ENCODE results near the gene GABARAPL1. TPM values are rescaled to one million over a fixed set of nuclear protein-coding genes. Genes with fewer than 3 reads are reported as not detected.

The GABARAPL1 gene
- total and polyA plus RNA-seq, 9 donors, result 53.1 to 186 (median 96.1) TPM

GRCh38 chr12:10227648-10228047, 15.0 kb downstream of the GABARAPL1 start:
- Histone ChIP-seq H3K4me1 (ENCODE audit: insufficient read depth) (no peaks in the 10 kb centered on the region), H3K9me3 (no peaks in the 10 kb centered on the region), H3K36me3 (no peaks in the 10 kb centered on the region), H3K4me3 (no peak overlapping the region), H3K27ac (no peak overlapping the region), H3K27me3 (no peaks in the 10 kb centered on the region)
- no peak for DNase-seq
- intact Hi-C loops (cut with DNase I), result no loop called here
- TF ChIP-seq POLR2A (IDR thresholded peaks at IDR 0.05), result no peak
- TF ChIP-seq CTCF (IDR thresholded peaks at IDR 0.05), result no peak
- TF ChIP-seq EP300 (IDR thresholded peaks at IDR 0.05), result no peak
- 84 to 89% (median 85%) methylated on average over 1 of the region's 1 CpG for WGBS, 3 donors

DNA sequence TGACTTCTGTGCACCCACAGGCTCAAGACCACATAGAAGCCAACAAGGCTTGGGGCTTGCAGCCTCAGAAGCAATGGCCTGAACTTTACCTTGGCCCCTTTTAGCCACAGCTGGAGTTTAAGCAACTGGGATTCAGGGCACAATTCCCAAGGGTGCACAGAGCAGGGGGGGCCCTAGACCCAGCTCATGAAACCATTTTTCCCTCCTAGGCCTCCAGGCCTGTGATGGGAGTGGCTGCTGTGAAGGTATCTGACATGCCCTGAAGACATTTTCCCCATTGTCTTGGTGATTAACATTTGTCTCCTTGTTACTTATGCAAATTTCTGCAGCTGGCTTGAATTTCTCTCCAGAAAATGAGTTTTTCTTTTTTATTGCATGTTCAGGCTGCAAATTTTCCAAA, 21.9 kb downstream of the GABARAPL1 start:
- no peaks in the 10 kb centered on the region for H3K9me3 ChIP-seq
- no peak for DNase-seq
- H3K27me3 ChIP-seq, result no peaks in the 10 kb centered on the region
- H3K4me3 ChIP-seq, result no peak overlapping the region
- no peaks in the 10 kb centered on the region for H3K36me3 ChIP-seq
- TF ChIP-seq EP300 (IDR thresholded peaks at IDR 0.05) (no peak), POLR2A (IDR thresholded peaks at IDR 0.05) (no peak), CTCF (IDR thresholded peaks at IDR 0.05) (no peak)
- H3K4me1 ChIP-seq (ENCODE audit: insufficient read depth), result no peaks in the 10 kb centered on the region
- intact Hi-C loops (cut with DNase I), result loop anchor here in 1 of 4 donors (10.0 kb wide), 1 partner anchor 500 kb away; no protein-coding TSS in a partner anchor
- H3K27ac ChIP-seq, result no peak overlapping the region

DNA sequence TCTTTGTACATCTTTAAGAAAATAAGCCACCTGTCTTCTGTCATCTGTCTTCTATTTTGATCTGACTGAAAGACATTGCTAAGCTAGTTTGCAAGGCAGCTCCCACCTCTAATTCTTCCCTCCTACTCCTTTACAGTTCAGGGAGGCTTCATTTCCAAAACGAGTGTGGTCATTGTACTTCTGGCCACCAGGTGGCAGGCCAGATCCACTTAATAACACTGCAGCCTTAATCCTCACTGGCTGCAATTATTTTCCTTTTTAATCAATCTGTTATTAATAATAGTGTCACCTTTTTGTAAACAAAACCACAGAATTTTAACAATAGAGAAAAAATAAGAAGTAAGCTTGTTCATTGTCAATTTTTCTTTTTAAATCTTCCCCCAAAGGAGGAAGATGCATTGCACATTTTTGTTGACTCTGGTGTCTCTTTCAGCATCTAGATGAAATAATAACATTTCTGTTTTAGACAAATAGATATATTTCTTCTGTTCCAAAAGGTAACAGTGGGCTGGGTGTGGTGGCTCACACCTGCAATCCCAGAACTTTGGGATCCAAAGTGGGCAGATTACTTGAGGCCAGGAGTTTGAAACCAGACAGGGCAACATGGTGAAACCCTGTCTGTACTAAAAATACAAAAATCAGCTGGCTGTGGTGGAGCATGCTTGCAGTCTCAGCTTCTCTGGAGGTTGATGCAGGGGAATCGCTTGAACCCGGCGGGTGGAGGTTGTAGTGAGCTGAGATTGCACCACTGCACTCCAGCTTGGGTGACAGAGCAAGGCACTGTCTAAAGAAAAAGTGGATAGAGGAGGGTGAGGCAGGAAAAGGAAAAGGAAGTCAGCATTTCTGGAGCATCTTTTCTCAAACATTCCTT, 23.3 kb downstream of the GABARAPL1 start:
- intact Hi-C loops (cut with DNase I), result loop anchor here in 2 of 4 donors (5.0 to 10.0 kb wide), 2 partner anchors 326 to 499 kb away; no protein-coding TSS in a partner anchor
- WGBS, 3 donors, result 29 to 59% (median 48%) methylated on average over 4 of the region's 4 CpGs
- TF ChIP-seq CTCF (IDR thresholded peaks at IDR 0.05) (peak; percentile 73 to 82 (median 79)), EP300 (IDR thresholded peaks at IDR 0.05) (no peak)
- H3K4me1 ChIP-seq (ENCODE audit: insufficient read depth), result no peaks in the 10 kb centered on the region
- H3K9me3 ChIP-seq, result no peaks in the 10 kb centered on the region
- H3K4me3 ChIP-seq, result no peak overlapping the region
- no peak overlapping the region for H3K27ac ChIP-seq
- H3K36me3 ChIP-seq, result no peaks in the 10 kb centered on the region
- peak in 4 of 5 donors; percentile 22 to 52 (median 40) for DNase-seq
- no peaks in the 10 kb centered on the region for H3K27me3 ChIP-seq

GRCh38 chr12:10236720-10237119, 24.0 kb downstream of the GABARAPL1 start:
- Histone ChIP-seq H3K9me3 (no peaks in the 10 kb centered on the region), H3K36me3 (no peaks in the 10 kb centered on the region), H3K27ac (no peak overlapping the region), H3K27me3 (no peaks in the 10 kb centered on the region), H3K4me1 (ENCODE audit: insufficient read depth) (no peaks in the 10 kb centered on the region), H3K4me3 (no peak overlapping the region)
- intact Hi-C loops (cut with DNase I), result loop anchor here in 2 of 4 donors (5.0 to 10.0 kb wide), 2 partner anchors 326 to 498 kb away; no protein-coding TSS in a partner anchor
- no peak for DNase-seq
- TF ChIP-seq POLR2A (IDR thresholded peaks at IDR 0.05) (no peak), CTCF (IDR thresholded peaks at IDR 0.05) (no peak), EP300 (IDR thresholded peaks at IDR 0.05) (no peak)
- WGBS, 3 donors, result 92 to 96% (median 95%) methylated on average over 1 of the region's 1 CpG
